K562 (cell line): ENCODE results near the gene HDAC6. TPM values are rescaled to one million over a fixed set of nuclear protein-coding genes. Genes with fewer than 3 reads are reported as not detected.

ENCODE experiments used
- ARID1B ChIP-seq: fragments of 450-650 bp; IDR thresholded peaks from 2 replicates; pipeline ENCODE4 v1.6.1; 2016; ENCODE audit warnings: antibody characterized with exemption, mild to moderate bottlenecking, inconsistent platforms
- BACH1 ChIP-seq: fragments of 200-800 bp; sonication (Bioruptor generic); IDR thresholded peaks from 2 replicates; pipeline ENCODE4 v1.6.1; 2016; ENCODE audit warnings: missing genetic modification characterization, missing compliant biosample characterization
- BRF1 ChIP-seq: IDR thresholded peaks from 3 replicates; pipeline ENCODE4 v1.6.1; 2011; ENCODE audit warnings: borderline replicate concordance, mild to moderate bottlenecking; ENCODE audit not compliant: insufficient read length; ENCODE audit errors: extremely low read depth
- CBFA2T3 ChIP-seq: fragments of 450-650 bp; IDR thresholded peaks from 2 replicates; pipeline ENCODE4 v1.6.1; 2017
- CBX2 ChIP-seq: fragments of 200-600 bp; sonication (generic); IDR thresholded peaks from one replicate; pipeline ENCODE4 v1.6.1; 2012; ENCODE audit warnings: mild to moderate bottlenecking, low read length, inconsistent platforms; ENCODE audit not compliant: insufficient read depth, poor library complexity, severe bottlenecking
- CREM ChIP-seq: IDR thresholded peaks from 2 replicates; pipeline ENCODE4 v1.6.1; 2014; ENCODE audit warnings: antibody characterized with exemption, low read depth
- ESRRA ChIP-seq: fragments of 450-650 bp; IDR thresholded peaks from 2 replicates; pipeline ENCODE4 v1.6.1; 2014; ENCODE audit warnings: low read depth, mild to moderate bottlenecking, moderate library complexity, borderline replicate concordance
- GTF2E2 ChIP-seq: fragments of 200-800 bp; sonication (Bioruptor generic); IDR thresholded peaks from 2 replicates; pipeline ENCODE4 v1.6.1; 2016; ENCODE audit warnings: missing genetic modification characterization, missing compliant biosample characterization
- HEY1 ChIP-seq: fragments of 250-450 bp; sonication (Bioruptor Pico); IDR thresholded peaks from 2 replicates; pipeline ENCODE4 v1.5.0; 2020; ENCODE audit warnings: mild to moderate bottlenecking, moderate library complexity, borderline replicate concordance
- KLF1 ChIP-seq: fragments of 450-650 bp; IDR thresholded peaks from 2 replicates; pipeline ENCODE4 v1.6.1; 2016; ENCODE audit warnings: missing genetic modification characterization, missing compliant biosample characterization
- LARP7 ChIP-seq: fragments of 450-650 bp; IDR thresholded peaks from 2 replicates; pipeline ENCODE4 v1.6.1; 2016
- PTRF ChIP-seq: fragments of 450-650 bp; IDR thresholded peaks from 2 replicates; pipeline ENCODE4 v1.6.1; 2016; ENCODE audit warnings: mild to moderate bottlenecking, missing genetic modification characterization, missing compliant biosample characterization
- RAD21 ChIP-seq, 2 experiments: fragments of 250-450 bp in 1 of 2; fragments of 450-650 bp in 1 of 2; sonication (Bioruptor Pico) in 1 of 2; formaldehyde crosslinking in 1 of 2; IDR thresholded peaks in 1 of 2; conservative IDR thresholded peaks in 1 of 2; 2 replicates each; pipeline versions ENCODE4 v1.4.0 to v1.8.0; 2020 to 2022; ENCODE audit warnings: mild to moderate bottlenecking in 2 of 2, moderate library complexity in 1 of 2
- SMARCA5 ChIP-seq: fragments of 450-650 bp; IDR thresholded peaks from 2 replicates; pipeline ENCODE4 v1.6.1; 2016
- STAT5A ChIP-seq: IDR thresholded peaks from 2 replicates; pipeline ENCODE4 v1.6.1; 2012; ENCODE audit warnings: low read length, inconsistent platforms, borderline replicate concordance
- TCF7 ChIP-seq: sonication (generic); IDR thresholded peaks from 2 replicates; pipeline ENCODE4 v1.6.1; 2016; ENCODE audit warnings: antibody characterized with exemption, borderline replicate concordance
- ZFPM2 ChIP-seq: fragments of 250-450 bp; sonication (Bioruptor Pico); IDR thresholded peaks from 2 replicates; pipeline ENCODE4 v1.5.1; 2022; ENCODE audit warnings: mild to moderate bottlenecking
- ZNF282 ChIP-seq: sonication (generic); formaldehyde crosslinking; IDR thresholded peaks from 2 replicates; pipeline ENCODE4 v1.8.1; 2023; ENCODE audit warnings: missing genetic modification reagents
- ZNF507 ChIP-seq: conservative IDR thresholded peaks from 2 replicates; pipeline ENCODE4 v1.6.1; 2017; ENCODE audit warnings: missing genetic modification characterization, missing compliant biosample characterization
- polyA plus RNA-seq, 8 experiments: library from polyadenylated mRNA; depleted of rRNA in 4 of 8; stranded (reverse) in 5 of 8; unstranded in 3 of 8; fragments of >200 nt; fragmentation: Nextera tagmentation in 2 of 8; fragmentation: Illumina TruSeq in 1 of 8; extraction: Ambion mirVana in 2 of 8; extraction: Trizol in 1 of 8; gene quantifications; 2 replicates each; pipeline versions ENCODE4 v1.2.1 to v1.2.3, GENCODE V29; 2011 to 2014; ENCODE audit warnings: inconsistent platforms in 1 of 8, missing spikeins in 1 of 8
- total RNA-seq, 7 experiments: library from RNA; depleted of rRNA in 6 of 7; stranded (reverse); fragments of >200 nt in 6 of 7; fragmentation: Illumina TruSeq in 2 of 7; extraction: Trizol in 2 of 7; gene quantifications; 2 replicates each; pipeline versions ENCODE4 v1.2.1 to v1.2.3, GENCODE V29; 2011 to 2021; ENCODE audit warnings: low replicate concordance in 1 of 7
- TF ChIP-seq, protein P1 (sequence below): fragments of 250-450 bp; sonication (Bioruptor Pico); IDR thresholded peaks from 2 replicates; pipeline ENCODE4 v1.8.0; 2021; ENCODE audit warnings: moderate library complexity, mild to moderate bottlenecking, inconsistent platforms
- TF ChIP-seq, protein P2 (sequence below): sonication (generic); formaldehyde crosslinking; IDR thresholded peaks from 2 replicates; pipeline ENCODE4 v1.5.0; 2020; ENCODE audit warnings: missing genetic modification reagents
- TF ChIP-seq, protein P3 (sequence below): fragments of 250-450 bp; sonication (Bioruptor Pico); IDR thresholded peaks from 2 replicates; pipeline ENCODE4 v1.5.0; 2021
- TF ChIP-seq, protein P4 (sequence below): fragments of 450-650 bp; IDR thresholded peaks from 2 replicates; pipeline ENCODE4 v1.6.1; 2016; ENCODE audit warnings: low read depth, mild to moderate bottlenecking, moderate library complexity
- TF ChIP-seq, protein P5 (sequence below): conservative IDR thresholded peaks from 2 replicates; pipeline ENCODE4 v1.6.1; 2011; ENCODE audit warnings: low read depth, mild to moderate bottlenecking, low read length; ENCODE audit not compliant: control insufficient read depth

HDAC6 gene
- total and polyA plus RNA-seq, 9 of the 15 experiments (the other 6 are each of a cell fraction or from before 2014, with no cell fraction given) = 29.9 to 101 (median 71.2) TPM

DNA sequence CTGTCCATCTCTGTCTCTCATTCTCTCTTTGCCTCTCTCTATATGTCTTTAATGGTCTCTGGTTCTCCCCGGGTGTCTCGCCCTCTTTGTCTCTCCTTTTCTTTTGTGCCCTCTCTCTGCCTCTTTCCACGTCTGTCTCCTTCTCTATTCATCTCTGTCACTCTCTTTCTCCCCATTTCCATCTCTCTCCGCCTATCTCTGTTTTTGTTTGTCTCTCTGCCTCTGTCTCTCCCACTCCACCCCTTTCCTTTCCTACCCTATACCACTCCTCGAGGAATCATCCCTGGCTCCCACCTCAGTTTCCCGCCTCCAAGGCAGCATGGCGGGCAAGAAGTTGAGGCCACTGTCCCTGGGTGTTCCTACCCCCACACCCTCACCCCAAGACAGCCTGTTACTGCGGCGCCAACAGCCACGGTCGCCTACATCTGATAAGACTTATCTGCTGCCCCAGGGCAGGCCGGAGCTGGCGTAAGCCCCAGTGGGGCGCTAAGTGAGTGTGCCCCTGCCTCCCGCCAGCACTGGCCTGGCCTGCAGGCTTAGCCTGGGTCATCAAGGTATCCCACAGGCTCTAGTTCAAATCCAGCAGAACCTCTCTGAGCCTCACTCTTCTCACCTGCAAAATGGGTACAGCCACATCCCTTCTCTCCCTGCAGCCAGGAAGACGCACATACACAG is 16.2 kb upstream of the HDAC6 start (continued):
- TF ChIP-seq BACH1 (tag) (no peak), ZFPM2 (no peak), BRF1 (no peak), TCF7 (no peak), GTF2E2 (tag) (no peak), ARID1B (peak; percentile 91), HEY1 (no peak), ZNF282 (CRISPR knock-in tag) (no peak), CBX2 (no peak), SMARCA5 (peak; percentile 97), PTRF (no peak), CREM (peak; percentile 66), RAD21 (CRISPR knock-in tag; conservative IDR thresholded peaks at IDR 0.05 in 1 of 2, IDR thresholded peaks at IDR 0.05 in 1 of 2) (0 out of 4 replicates have a peak, but pooled peaks of 1 of the 2 experiments have one; percentile 5), ZNF507 (tag) (no peak), ESRRA (peak; percentile 44; the same call in 1 of the 2 replicates), STAT5A (0 out of 2 replicates have a peak, but pooled peaks have one; percentile 17), KLF1 (no peak), CBFA2T3 (no peak), LARP7 (peak; percentile 90)
- TF ChIP-seq, protein P1, sequence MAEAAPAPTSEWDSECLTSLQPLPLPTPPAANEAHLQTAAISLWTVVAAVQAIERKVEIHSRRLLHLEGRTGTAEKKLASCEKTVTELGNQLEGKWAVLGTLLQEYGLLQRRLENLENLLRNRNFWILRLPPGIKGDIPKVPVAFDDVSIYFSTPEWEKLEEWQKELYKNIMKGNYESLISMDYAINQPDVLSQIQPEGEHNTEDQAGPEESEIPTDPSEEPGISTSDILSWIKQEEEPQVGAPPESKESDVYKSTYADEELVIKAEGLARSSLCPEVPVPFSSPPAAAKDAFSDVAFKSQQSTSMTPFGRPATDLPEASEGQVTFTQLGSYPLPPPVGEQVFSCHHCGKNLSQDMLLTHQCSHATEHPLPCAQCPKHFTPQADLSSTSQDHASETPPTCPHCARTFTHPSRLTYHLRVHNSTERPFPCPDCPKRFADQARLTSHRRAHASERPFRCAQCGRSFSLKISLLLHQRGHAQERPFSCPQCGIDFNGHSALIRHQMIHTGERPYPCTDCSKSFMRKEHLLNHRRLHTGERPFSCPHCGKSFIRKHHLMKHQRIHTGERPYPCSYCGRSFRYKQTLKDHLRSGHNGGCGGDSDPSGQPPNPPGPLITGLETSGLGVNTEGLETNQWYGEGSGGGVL (CRISPR knock-in tag) = no peak
- TF ChIP-seq, protein P2, sequence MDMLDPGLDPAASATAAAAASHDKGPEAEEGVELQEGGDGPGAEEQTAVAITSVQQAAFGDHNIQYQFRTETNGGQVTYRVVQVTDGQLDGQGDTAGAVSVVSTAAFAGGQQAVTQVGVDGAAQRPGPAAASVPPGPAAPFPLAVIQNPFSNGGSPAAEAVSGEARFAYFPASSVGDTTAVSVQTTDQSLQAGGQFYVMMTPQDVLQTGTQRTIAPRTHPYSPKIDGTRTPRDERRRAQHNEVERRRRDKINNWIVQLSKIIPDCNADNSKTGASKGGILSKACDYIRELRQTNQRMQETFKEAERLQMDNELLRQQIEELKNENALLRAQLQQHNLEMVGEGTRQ (CRISPR knock-in tag) = no peak
- TF ChIP-seq, protein P3, sequence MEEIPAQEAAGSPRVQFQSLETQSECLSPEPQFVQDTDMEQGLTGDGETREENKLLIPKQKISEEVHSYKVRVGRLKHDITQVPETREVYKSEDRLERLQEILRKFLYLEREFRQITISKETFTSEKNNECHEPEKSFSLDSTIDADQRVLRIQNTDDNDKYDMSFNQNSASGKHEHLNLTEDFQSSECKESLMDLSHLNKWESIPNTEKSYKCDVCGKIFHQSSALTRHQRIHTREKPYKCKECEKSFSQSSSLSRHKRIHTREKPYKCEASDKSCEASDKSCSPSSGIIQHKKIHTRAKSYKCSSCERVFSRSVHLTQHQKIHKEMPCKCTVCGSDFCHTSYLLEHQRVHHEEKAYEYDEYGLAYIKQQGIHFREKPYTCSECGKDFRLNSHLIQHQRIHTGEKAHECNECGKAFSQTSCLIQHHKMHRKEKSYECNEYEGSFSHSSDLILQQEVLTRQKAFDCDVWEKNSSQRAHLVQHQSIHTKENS (CRISPR knock-in tag) = no peak
- TF ChIP-seq, protein P4, sequence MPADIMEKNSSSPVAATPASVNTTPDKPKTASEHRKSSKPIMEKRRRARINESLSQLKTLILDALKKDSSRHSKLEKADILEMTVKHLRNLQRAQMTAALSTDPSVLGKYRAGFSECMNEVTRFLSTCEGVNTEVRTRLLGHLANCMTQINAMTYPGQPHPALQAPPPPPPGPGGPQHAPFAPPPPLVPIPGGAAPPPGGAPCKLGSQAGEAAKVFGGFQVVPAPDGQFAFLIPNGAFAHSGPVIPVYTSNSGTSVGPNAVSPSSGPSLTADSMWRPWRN = no peak
- TF ChIP-seq, protein P5, sequence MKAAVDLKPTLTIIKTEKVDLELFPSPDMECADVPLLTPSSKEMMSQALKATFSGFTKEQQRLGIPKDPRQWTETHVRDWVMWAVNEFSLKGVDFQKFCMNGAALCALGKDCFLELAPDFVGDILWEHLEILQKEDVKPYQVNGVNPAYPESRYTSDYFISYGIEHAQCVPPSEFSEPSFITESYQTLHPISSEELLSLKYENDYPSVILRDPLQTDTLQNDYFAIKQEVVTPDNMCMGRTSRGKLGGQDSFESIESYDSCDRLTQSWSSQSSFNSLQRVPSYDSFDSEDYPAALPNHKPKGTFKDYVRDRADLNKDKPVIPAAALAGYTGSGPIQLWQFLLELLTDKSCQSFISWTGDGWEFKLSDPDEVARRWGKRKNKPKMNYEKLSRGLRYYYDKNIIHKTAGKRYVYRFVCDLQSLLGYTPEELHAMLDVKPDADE = no peak
